Measurements from ENCODE around the gene WRNIP1. TPM values are rescaled to one million over a fixed set of nuclear protein-coding genes. Genes with fewer than 3 reads are reported as not detected.

The WRNIP1 gene
- total RNA-seq, 4 donors from 2014 or later = 72.3 to 94.7 (median 87.0) TPM

GRCh38 chr6:2784930-2785329 is 19.7 kb downstream of the WRNIP1 start:
- no peak for DNase-seq (ENCODE audit: low spot score in 2 of 2)
- no peak overlapping the region for H3K4me3 ChIP-seq (ENCODE audit: low read depth, poor library complexity, severe bottlenecking)
- TF ChIP-seq, protein P1, sequence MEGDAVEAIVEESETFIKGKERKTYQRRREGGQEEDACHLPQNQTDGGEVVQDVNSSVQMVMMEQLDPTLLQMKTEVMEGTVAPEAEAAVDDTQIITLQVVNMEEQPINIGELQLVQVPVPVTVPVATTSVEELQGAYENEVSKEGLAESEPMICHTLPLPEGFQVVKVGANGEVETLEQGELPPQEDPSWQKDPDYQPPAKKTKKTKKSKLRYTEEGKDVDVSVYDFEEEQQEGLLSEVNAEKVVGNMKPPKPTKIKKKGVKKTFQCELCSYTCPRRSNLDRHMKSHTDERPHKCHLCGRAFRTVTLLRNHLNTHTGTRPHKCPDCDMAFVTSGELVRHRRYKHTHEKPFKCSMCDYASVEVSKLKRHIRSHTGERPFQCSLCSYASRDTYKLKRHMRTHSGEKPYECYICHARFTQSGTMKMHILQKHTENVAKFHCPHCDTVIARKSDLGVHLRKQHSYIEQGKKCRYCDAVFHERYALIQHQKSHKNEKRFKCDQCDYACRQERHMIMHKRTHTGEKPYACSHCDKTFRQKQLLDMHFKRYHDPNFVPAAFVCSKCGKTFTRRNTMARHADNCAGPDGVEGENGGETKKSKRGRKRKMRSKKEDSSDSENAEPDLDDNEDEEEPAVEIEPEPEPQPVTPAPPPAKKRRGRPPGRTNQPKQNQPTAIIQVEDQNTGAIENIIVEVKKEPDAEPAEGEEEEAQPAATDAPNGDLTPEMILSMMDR (IDR thresholded peaks at IDR 0.05) = no peak
- no peak for TF ChIP-seq POLR2A (IDR thresholded peaks at IDR 0.05)
- WGBS, 2 donors = 92 to 95% methylated on average over 5 to 7 of the region's 7 CpGs
- intact Hi-C loops (cut with DNase I; ENCODE audit: low total_unique reads) = no loop called here

GRCh38 chr6:2786269-2786668 is 21.1 kb downstream of the WRNIP1 start:
- H3K4me3 ChIP-seq (ENCODE audit: low read depth, poor library complexity, severe bottlenecking) = no peak overlapping the region
- no peak for DNase-seq (ENCODE audit: low spot score in 2 of 2)
- intact Hi-C loops (cut with DNase I; ENCODE audit: low total_unique reads) = no loop called here
- TF ChIP-seq, protein P1 (IDR thresholded peaks at IDR 0.05) = no peak
- TF ChIP-seq POLR2A (IDR thresholded peaks at IDR 0.05) = no peak
- 80 to 83% methylated on average over 4 of the region's 4 CpGs for WGBS, 2 donors

GRCh38 chr6:2790588-2791449 is 25.6 kb downstream of the WRNIP1 start:
- TF ChIP-seq, protein P1 (IDR thresholded peaks at IDR 0.05) = peak in 1 of 3 donors; percentile 32
- no peak for TF ChIP-seq POLR2A (IDR thresholded peaks at IDR 0.05)
- peak in 1 of 2 donors; percentile 56 for DNase-seq (ENCODE audit: low spot score in 2 of 2)
- 43 to 59% methylated on average over 11 of the region's 11 CpGs for WGBS, 2 donors
- no peak overlapping the region for H3K4me3 ChIP-seq (ENCODE audit: low read depth, poor library complexity, severe bottlenecking)
- intact Hi-C loops (cut with DNase I; ENCODE audit: low total_unique reads) = loop anchor here (5.0 kb wide), 1 partner anchor 51 kb away; the partner anchor contains the start of gene SERPINB1

GRCh38 chr6:2791450-2791974 is 26.3 kb downstream of the WRNIP1 start:
- no peak overlapping the region for H3K4me3 ChIP-seq (ENCODE audit: low read depth, poor library complexity, severe bottlenecking)
- 53 to 56% methylated on average over 4 of the region's 4 CpGs for WGBS, 2 donors
- DNase-seq (ENCODE audit: low spot score in 2 of 2) = no peak
- no peak for TF ChIP-seq POLR2A (IDR thresholded peaks at IDR 0.05)
- TF ChIP-seq, protein P1 (IDR thresholded peaks at IDR 0.05) = no peak
- intact Hi-C loops (cut with DNase I; ENCODE audit: low total_unique reads) = loop anchor here (5.0 kb wide), 1 partner anchor 51 kb away; the partner anchor contains the start of gene SERPINB1

DNA sequence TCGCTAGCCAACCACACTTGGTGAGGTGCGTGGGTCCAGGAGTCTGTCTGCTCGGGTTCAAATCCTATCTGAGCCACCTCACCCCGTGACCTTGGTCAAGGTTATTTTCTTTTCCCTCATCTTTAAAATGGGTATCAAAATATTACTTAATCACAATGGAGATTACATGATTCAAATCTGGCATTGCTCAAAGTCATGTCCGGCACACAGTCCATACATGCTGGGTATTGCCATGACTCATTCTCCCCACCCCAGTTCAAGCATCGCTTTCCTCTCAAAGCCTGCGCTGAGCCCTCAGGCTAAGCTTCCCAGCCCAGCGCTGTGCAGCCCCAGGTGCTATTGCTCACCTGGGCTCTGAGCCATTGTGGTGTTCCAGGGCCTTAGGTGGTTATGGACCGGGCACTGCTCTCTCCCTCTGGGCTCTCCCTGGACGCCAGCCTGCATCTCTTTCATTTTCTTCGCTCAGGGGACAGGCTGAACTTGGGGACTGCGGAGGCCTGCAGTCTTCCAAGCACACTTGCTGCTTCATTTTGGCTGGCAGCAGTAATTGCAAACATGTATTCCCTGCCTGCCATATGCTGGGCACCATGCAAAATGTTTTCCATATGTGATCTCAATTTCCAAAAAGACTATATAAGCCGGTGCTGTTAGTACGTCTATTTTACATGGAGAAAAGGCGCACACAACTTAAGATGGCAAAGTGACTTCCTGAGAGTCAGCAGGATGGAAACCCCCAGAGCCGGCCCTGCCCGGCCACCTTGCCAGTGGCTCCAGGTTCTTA is 27.3 kb downstream of the WRNIP1 start:
- H3K4me3 ChIP-seq (ENCODE audit: low read depth, poor library complexity, severe bottlenecking) = no peak overlapping the region
- WGBS, 2 donors = 60 to 63% methylated on average over 17 of the region's 17 CpGs
- intact Hi-C loops (cut with DNase I; ENCODE audit: low total_unique reads) = loop anchor here (5.0 kb wide), 1 partner anchor 50 kb away; the partner anchor contains the start of gene SERPINB1
- DNase-seq (ENCODE audit: low spot score in 2 of 2) = no peak
- no peak for TF ChIP-seq POLR2A (IDR thresholded peaks at IDR 0.05)
- TF ChIP-seq, protein P1 (IDR thresholded peaks at IDR 0.05) = no peak
